RPMI8226 (cell line): ENCODE data around the gene EHMT2.
"Not testable (repeated sequence)": the region's sequence is repeated elsewhere in the genome, so short reads cannot be mapped to it uniquely, and the experiment has no call there.

Source experiments
- DNase-seq: peaks from one replicate; pipeline ENCODE4 v3.0.0-alpha.2; 2015

EHMT2 gene

DNA sequence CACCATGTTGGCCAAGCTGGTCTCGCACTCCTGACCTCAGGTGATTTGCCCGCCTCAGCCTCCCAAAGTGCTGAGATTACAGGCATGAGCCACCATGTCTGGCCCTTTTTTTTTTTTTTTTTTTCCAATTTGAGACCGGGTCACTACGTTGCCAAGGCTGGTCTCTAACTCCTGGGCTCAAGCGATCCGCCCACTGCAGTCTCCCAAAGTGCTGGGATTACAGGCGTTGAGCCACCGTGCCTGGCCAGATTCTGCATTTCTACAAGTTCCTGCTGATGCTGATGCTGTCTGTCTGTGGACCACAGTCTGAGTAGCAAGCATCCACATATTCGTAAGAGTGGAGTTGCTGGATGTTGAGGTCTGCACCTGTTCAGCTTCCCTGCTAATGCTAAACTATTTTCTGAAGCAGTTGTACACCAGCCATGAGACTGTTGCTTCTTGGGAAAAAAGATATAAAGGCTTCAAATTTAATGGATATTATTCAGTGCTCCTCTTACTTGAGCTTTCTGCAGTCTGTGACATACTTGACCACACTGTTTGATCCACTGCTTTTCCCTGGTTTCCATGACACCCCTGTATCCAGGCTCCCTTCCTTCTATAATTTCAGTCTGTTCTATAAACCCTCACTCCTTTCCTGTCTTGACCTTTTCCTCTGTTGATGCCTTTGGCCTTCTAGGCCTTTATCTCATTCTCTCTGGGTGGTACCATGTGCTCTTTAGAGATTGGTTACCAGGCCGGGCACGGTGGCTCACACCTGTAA lies 14.5 kb upstream of the EHMT2 start:
- DNase-seq: no peak

DNA sequence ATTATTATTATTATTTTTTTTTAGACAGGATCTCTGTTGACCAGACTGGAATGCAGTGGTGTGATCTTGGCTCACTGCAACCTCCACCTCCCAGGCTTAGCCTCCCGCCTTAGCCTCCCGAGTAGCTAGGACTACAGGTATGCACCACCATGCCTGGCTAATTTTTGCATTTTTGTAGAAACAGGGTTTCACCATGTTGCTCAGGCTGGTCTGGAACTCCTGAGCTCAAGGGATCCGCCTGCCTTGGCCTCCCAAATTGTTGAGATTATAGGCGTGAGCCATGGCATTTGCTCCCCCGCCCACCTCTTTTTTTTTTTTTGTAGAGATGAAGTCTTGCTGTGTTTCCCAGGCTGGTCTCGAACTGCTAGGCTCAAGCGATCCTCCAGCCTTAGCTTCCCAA lies 11.8 kb upstream of the EHMT2 start:
- DNase-seq: not testable (repeated sequence)

DNA sequence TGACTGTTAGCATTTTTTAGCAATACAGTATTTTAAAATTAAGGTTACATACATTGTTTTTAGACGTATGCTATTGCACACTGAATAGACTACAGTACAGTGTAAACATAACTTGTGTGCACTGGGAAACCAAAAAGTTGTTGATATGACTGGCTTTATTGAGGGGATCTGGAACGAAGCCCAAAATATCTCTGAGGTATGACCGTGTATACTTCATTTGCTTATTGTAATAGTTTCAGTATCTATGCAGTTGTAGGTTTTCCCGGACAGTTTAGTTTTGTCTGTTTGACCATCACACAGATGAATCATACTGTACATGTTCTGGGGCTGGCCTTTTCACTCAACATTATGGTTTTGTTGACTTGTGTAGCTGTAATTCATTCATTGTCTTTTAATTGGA lies 11.3 kb upstream of the EHMT2 start:
- peak; percentile 52 for DNase-seq

DNA sequence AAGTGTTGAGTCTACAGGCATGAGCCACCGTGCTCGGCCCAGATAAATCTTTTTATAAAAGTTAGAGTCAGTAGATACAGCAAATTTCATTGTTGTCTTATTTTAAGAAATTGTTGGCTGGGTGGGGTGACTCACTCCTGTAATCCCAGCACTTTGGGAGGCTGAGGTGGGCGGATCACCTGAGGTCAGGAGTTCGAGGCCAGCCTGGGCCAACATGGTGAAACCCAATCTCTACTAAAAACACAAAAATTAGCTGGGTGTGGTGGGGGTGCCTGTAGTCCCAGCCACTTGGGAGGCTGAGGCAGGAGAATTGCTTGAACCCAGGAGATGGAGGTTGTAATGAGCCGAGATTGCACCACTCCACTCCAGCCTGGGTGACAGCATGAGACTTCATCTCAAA lies 10.8 kb upstream of the EHMT2 start:
- DNase-seq: not testable (repeated sequence)

DNA sequence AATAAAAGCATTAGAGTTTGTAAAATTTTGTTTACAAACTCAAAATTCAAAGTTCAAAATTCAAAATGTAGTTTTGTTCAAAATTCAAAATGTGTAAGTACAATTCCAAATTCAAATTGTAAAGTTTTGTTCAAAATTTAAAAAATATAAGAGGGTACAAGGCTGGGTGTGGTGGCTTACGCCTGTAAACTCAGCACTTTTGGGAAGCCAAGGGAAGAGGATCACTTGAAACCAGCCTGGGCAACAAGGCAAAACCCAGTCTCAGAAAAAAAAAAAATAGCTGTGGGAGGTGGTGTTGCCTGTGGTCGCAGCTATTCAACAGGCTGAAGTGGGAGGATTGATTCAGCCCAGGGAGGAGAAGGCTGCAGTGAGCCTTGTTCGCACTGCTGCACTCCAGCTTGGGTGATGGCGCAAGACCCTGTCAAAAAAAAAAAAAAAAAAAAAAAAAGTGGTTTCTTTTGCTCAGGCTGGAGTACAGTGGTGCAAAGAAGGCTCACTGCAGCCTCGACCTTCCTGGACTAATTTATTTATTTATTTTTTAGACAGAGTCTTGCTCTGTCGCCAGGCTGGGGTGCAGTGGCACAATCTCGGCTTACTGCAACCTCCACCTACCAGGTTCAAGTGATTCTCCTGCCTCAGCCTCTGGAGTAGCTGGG lies 9.8 kb upstream of the EHMT2 start:
- peak; percentile 64 for DNase-seq

DNA sequence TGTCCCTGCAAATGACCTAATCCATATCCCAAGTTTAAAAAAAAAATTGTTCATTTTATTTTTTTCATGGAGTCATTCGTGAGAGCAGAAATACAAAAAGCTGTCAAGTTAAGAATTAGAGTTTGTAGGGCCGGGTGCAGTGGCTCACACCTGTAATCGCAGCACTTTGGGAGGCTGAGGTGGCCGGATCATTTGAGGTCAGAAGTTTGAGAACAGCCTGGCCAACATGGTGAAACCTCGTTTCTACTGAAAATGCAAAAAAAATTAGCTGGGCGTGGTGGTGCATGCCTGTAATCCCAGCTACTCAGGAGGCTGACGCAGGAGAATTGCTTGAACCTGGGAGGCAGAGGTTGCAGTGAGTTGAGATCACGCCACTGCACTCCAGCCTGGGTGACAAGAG lies 9.2 kb upstream of the EHMT2 start:
- DNase-seq: peak; percentile 59

DNA sequence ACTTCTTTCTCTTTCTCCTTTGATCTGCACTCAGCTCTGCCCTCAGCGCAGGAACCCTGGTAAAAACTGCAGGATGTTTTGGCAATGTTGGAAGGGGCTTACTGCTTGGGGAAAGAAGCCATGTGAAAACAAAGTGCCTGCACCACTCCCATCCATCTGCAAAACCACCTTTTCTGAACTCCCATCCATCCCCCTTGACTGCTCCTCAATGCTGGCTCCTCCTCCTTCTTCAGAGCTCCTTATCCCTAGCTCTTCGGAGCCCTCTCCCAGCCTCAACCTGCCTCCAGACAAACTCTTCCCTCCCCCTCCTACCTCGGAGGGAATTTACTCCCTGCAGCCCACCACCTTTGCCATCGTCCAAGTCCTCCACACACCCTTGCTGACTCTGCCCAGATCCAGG lies 8.6 kb upstream of the EHMT2 start:
- no peak for DNase-seq

DNA sequence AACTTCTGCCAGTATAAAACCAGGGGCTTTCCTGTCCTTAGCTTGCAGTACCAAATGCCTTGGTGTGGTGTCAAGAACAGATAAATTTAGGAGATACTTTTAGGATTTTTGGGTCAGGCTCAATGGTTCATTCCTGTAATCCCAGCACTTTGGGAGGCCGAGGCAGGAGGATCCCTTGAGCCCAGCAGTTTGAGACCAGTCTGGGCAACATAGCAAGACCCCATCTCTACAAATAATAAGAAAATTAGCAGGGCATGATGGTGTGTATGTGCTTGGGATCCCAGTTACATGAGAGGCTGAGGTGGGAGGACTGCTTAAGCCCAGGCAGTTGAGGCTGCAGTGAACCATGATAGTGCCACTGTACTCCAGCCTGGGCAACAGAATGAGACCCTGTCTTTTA lies 7.5 kb upstream of the EHMT2 start:
- DNase-seq: no peak

DNA sequence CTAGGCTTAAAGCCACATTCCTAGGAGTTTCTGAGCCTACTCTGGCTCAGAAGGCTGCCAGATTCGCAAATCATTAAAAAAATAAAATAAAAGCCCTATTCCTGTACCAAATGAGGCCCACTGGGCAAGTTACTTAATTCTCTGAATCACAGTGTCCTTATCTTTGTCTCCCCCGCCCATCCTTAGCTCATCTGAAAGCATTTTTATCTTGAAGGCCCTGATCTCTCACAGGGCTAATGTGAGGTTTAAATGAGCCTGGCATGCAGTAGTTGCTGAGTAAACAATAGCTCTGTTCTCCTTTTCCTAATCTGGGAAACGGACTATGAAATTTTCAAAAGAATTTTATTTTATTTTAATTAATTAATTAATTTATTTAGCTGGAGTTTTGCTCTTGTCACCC lies 6.5 kb upstream of the EHMT2 start:
- DNase-seq: no peak

DNA sequence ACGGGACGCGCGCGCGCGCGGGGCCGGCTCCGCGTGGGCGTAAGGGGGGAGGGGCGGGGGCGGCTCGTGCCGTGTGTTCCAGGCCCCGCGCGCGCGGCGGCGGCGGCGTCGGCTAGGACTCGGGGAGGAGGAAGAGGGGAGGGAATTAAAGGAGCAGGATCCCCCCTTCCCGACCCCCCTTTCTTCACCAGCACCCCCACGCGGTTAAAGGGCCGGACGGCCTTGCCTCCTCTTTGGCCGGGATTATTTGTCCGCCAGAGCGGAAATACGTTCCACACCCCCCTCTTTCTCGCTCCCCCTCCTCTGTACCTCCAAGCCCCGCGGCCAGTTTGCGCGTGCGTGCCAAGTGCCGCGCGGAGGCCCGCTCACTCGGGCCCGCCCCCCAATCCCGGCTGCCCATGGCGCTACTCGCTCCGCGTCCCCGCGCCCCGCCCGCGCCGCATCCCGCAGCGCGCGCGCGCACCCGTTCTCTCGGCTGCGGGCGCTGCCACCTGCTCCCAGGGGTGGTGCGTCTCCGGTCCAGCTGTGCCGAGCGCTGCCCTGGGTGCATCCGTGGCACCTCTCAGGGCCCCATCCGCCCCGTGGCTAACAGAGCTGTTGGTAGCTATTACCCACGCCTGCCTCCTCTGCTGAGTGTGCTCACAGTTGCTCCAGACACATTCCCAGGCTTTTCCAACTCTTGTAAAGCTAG lies 4.6 kb upstream of the EHMT2 start, which contains the start of gene ZBTB12:
TSS of gene ZBTB12 (minus strand) at position 134 of the 691 bp plus-strand sequence. CDS start 781 bp downstream, outside the sequence.
- peak; percentile 95 for DNase-seq

DNA sequence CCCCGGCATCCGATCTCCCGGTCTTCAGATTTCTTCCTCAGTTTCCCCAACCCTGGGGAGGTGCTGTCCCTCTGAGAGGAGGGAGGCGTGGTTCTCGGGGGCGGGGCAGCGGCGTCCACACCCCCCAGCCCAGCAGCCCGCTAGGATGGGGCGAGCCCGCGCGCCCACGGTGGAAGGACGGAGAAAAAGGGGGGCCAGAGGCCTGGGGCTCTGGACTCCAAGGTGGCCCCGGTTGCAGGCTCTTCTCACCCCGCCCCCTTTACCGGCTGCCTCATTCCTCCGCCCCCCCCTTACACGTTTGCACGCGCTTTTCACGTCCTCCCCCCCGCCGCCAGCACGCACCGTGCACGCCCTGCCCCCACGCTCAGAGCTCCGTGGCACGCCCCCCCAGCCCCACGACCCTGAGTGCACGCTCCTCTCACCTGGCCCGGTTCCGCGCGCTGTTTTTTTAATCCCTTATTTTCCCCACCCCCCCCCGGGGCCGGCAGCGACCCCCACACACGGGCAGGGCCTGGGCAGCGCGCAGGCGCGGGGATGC lies 4.0 kb upstream of the EHMT2 start:
- DNase-seq: peak; percentile 67

DNA sequence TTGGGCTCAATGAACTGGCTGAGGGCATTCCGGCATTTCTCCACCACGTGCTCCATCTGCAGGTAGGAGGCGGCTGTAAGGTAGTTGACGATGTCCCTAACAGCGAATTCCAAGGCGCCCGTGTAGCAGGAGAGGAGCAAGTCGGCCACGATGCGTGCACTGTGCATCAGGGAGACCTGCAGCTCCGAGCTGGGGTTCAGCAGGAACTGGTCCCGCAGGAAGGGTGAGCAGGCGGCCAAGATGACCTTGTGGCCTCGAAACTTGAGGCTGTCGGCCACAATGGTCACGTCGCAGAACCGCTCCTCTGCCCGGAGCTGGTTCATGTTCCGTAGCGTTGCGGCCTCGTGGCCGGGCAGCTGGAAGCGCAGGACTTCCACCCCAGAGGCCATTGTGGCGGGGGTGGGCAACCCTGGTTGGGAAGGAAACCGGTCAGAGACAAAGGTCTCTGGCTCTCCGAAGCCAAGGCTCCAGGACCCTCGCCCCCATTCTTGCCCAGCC lies 3.5 kb upstream of the EHMT2 start:
- DNase-seq: no peak

DNA sequence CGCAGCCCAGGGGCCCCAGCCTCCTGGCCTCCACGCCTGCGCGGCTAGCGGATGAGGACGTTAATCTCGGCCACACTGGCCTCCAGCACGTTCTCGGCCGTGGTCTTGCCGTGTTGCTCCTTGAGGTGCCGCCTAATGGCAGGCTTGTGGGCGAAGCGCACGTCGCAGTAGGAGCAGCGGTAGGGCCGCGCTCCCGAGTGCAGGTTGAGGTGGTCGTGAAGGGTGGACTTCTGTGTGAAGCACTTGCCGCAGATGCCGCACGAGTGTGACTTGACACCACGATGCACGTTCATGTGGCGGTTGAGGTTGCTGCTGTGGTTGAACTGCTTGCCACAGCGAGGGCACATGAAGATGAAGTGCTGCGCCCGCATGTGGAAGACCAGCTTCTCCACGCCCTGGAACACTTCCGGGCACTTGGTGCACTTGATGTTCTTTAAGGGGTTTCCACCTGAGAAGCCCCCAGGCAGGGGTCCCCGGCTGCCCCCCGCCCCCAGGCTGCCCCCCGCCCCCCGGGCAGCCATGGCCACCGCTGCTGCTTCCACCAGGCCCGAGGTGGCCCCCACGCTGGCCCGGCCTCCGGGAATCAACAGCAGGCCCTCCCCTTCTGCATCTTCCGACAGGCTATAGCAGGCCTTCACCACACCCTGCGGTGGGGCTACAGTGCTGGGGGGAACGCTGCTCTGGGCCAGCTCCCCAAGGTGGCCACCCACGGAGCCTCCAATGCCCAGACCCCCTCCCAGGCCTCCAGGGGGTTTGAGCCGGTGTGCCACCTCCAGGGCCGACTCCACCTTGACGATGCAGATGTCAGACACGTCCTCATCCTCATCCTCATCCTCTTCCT lies 2.6 kb upstream of the EHMT2 start:
- no peak for DNase-seq

DNA sequence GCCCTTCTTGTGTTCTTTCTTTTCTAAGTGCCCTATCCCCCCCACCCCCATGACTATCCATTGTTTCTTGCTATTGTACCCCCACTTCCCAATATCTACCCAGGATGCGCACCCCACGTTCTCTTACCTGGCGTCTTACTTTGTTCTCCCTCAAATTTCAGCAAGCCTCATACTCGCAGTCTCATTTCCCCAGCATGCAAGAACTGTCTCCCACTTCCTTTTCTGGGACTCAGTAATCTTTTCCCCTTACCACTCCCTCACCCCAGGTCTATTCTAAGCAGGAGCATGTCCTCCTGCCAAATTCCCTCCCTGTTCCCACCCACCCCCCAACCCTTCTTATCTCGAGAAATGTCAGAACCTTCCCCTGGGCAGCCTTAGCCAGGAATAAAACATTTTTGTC lies 1.7 kb upstream of the EHMT2 start:
- no peak for DNase-seq

DNA sequence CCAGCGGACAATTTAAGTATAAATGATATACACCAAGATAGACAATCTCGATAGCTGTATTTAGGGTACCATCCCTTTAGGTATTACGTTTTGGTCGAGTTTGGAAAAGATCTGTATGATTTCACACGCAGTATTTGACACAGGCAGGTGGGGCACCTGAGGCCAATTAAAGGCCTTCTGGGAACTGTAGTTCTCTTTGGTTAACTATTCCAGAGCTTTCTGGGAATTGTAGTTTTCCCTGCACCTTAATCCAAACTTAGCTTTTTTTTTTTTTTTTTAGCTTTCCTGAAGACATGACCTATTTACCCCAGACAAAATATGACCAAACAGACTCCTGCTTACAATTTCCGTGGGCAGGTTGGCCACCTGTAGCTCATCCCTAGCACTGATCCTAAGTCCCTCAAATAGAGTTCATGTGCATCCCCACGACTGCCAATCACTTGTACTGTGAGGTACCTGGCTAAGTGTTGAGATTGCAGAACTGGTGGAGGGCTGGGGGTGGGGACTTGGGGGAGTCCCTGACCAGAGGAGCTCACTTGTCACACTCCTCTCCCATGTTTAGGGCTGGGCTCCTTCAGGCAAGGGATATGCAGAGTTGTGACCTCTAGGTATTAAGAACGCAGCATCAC lies 999 bp upstream of the EHMT2 start:
- DNase-seq: peak; percentile 60

DNA sequence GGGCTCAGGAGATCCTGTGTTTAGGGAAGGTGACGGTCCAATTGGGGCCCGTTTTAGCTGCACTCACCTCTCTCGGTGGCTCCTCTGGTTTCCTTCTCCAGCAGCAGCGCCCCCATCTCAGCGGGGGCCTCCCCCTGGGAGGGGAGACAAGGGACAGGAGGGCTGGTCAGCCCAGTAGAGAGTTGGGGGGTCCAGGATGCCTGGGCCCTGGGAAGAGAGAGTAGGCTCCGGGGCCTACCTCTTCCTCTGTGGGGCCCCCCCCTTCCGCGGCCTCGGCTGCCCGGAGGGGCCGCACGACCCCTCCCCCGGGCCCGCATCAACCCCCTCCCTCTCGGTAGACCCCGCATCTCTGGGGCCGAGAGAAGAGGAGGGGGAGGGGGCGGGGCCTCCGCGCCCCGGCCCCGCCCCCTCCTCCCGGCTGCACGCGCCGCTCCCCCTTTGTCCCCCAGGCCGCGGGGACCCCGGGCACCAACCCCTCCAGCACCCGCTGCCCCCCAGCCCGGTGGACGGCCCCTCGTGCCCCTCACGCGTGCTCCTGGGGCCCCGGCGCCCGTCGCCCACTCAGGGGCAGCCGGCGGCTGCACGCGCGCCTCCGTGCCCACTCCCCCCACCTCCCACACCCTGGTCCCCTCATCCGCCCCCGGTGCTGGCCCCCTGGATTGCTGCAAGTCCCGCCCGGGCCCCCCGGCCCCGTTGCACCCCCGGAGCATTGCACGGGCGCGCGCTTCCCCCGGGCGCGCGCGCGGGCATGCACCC lies 464 bp downstream of the EHMT2 start:
- no peak for DNase-seq

DNA sequence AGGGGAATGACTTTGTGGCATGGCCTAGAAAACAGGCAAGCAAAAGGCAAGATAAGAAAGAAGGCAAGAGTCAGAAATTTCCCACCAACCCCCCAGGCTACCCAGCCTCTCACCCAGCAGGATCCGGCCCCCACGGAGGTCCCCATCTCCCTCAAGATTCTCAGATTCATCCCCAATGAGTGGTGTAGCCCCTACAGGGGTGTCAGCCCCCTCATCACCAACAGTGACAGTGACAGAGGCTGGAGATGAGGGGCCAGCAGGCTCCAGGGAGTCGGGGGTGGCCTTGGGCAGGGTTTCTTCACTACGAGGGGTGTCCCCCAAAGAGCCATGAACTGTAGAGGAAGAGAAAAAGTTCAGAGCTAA lies 1.0 kb downstream of the EHMT2 start:
- no peak for DNase-seq

DNA sequence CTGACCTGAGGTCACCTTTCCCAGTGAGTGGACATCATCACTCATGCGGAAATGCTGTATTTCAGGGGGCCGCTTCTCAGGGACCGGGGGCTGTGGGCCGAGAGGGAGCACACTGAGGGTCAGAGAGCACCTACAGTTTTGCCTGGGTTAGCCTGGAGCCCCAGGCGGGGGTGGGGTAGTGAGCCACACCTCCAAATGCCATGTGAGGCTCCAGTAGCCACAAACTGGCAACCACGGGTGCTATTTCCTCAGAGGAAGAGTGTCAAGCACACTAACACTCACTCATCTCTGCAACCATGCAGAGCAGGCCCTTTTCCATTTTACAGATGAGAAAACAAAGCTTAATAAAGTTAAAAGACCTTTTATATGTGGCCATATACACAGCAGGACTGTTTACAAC lies 4.7 kb downstream of the EHMT2 start:
- DNase-seq: no peak

DNA sequence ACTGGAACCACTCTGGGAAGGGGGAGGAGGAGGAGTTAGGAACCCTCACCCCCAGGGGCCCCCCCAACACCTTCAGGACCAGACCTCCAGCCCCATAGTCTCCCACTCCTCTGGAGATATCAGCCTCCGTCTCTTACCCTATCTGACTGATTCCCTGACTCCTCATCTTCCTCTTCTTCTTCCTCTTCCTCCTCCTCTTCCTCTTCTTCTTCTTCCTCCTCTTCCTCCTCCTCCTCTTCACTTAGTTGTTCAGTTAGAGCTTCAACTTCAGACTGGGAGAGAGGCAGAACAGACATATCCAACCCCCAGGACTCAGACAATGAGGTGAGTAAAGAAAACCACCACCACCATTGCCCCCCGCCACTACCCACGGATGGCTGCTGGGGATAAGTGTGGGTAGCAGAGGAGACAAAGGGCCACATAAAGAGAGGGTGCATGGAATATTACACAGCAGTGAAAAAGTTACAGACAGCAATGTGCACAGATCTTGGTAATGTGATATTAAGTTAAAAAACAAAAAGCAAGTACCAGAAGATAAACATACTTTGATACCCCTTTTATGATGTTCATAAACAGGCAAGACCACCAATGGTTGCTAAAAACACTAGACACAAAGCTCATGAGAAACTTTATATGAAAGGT lies 8.0 kb downstream of the EHMT2 start:
- DNase-seq: no peak
